SU-DHL-6 (cell line): ENCODE results near the gene SNIP1.
A peak's percentile ranks its signal among the peaks of the same experiment; 100 is the strongest.

ENCODE experiments used
- H2AFZ ChIP-seq: fragments of 200-600 bp; sonication (generic); 2 replicates; pipeline ENCODE4 v1.6.1; 2014; ENCODE audit warnings: low read depth, mild to moderate bottlenecking, moderate library complexity, mixed read lengths, antibody characterized with exemption, low read length; ENCODE audit not compliant: severe bottlenecking
- H3F3A ChIP-seq: fragments of 200-600 bp; shearing (Covaris generic); 2 replicates; pipeline ENCODE4 v1.6.0; 2016; ENCODE audit warnings: antibody characterized with exemption, mild to moderate bottlenecking; ENCODE audit not compliant: insufficient read depth
- H3K27ac ChIP-seq: fragments of 200-600 bp; sonication (generic); 2 replicates; pipeline ENCODE4 v1.5.1; 2016; ENCODE audit warnings: low read depth, mild to moderate bottlenecking, low read length, moderate library complexity, mixed read lengths
- H3K27me3 ChIP-seq: fragments of 200-600 bp; sonication (generic), shearing (Covaris generic); 2 replicates; pipeline ENCODE4 v1.6.0; 2014; ENCODE audit warnings: mild to moderate bottlenecking, low read length
- H3K36me3 ChIP-seq: fragments of 200-600 bp; sonication (generic); 2 replicates; pipeline ENCODE4 v1.6.1; 2014; ENCODE audit warnings: mild to moderate bottlenecking, low read length, mixed read lengths
- H3K4me2 ChIP-seq: fragments of 300-600, 200-600 bp; shearing (Covaris generic), sonication (generic); 2 replicates; pipeline ENCODE4 v1.6.0; 2014; ENCODE audit warnings: low read length, low read depth, mild to moderate bottlenecking; ENCODE audit not compliant: poor library complexity, severe bottlenecking
- H3K4me3 ChIP-seq: fragments of 200-600 bp; sonication (generic); 2 replicates; pipeline ENCODE4 v1.5.1; 2014; ENCODE audit warnings: antibody characterized with exemption, low read length, mild to moderate bottlenecking, mixed read lengths; ENCODE audit not compliant: insufficient read depth, poor library complexity, severe bottlenecking
- H3K79me2 ChIP-seq: fragments of 200-600 bp; sonication (generic); 2 replicates; pipeline ENCODE4 v1.6.1; 2014; ENCODE audit warnings: mild to moderate bottlenecking, low read length, moderate library complexity; ENCODE audit not compliant: insufficient read depth
- H3K9ac ChIP-seq: fragments of 200-600 bp; sonication (generic); 2 replicates; pipeline ENCODE4 v1.7.0; 2014; ENCODE audit warnings: mild to moderate bottlenecking, low read length
- H3K9me2 ChIP-seq: fragments of 200-600 bp; sonication (generic); replicated peaks from 2 replicates; pipeline ENCODE4 v1.6.1; 2014; ENCODE audit warnings: low read length; ENCODE audit not compliant: insufficient read depth
- H3K9me3 ChIP-seq: fragments of 200-600 bp; sonication (generic); 2 replicates; pipeline ENCODE4 v1.6.1; 2014; ENCODE audit warnings: low read length, mixed read lengths; ENCODE audit not compliant: insufficient read depth
- H4K20me1 ChIP-seq: fragments of 200-600 bp; sonication (generic); 2 replicates; pipeline ENCODE4 v1.6.1; 2014; ENCODE audit warnings: low read depth, mild to moderate bottlenecking, antibody characterized with exemption, low read length, moderate library complexity, mixed read lengths
- EZH2phosphoT487 ChIP-seq: fragments of 200-600 bp; sonication (generic), shearing (Covaris generic); conservative IDR thresholded peaks from 2 replicates; pipeline ENCODE4 v1.6.1; 2018; ENCODE audit warnings: mild to moderate bottlenecking, antibody characterized with exemption, low read length, moderate library complexity, mixed read lengths
- TF ChIP-seq, protein P1 (sequence below): fragments of 200-600 bp; sonication (generic); IDR thresholded peaks from one replicate; pipeline ENCODE4 v1.5.1; 2017; ENCODE audit warnings: antibody characterized with exemption, mild to moderate bottlenecking, low read length, moderate library complexity; ENCODE audit not compliant: insufficient read depth, poor library complexity, severe bottlenecking

Gene SNIP1

DNA sequence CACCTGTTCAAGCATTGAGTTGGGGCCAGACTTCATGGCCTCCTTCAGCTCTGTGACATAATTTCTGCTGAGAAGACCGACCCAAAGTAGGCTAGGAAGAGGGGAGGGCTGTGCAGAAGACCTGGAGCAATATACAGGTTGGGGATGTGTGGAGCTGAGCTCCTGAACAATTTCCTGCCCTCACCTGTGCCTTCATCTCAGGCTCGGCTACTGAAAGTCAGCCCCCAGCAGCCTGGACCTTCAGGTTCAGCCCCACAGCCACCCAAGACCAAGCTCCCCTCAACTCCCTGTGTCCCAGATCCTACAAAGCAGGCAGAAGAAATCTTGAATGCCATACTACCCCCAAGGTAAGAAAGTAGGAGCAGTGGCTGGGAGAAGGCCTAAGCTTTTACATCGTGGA, 3.3 kb upstream of the SNIP1 start:
- H3K79me2 ChIP-seq = peaks cover 16% of the 10 kb centered on the region
- H3K9me3 ChIP-seq = peaks cover 7% of the 10 kb centered on the region; the same call in 1 of the 2 replicates
- H3K9me2 ChIP-seq = no peaks in the 10 kb centered on the region
- H3K36me3 ChIP-seq = no peaks in the 10 kb centered on the region; the same call in 1 of the 2 replicates
- TF ChIP-seq, protein P1, sequence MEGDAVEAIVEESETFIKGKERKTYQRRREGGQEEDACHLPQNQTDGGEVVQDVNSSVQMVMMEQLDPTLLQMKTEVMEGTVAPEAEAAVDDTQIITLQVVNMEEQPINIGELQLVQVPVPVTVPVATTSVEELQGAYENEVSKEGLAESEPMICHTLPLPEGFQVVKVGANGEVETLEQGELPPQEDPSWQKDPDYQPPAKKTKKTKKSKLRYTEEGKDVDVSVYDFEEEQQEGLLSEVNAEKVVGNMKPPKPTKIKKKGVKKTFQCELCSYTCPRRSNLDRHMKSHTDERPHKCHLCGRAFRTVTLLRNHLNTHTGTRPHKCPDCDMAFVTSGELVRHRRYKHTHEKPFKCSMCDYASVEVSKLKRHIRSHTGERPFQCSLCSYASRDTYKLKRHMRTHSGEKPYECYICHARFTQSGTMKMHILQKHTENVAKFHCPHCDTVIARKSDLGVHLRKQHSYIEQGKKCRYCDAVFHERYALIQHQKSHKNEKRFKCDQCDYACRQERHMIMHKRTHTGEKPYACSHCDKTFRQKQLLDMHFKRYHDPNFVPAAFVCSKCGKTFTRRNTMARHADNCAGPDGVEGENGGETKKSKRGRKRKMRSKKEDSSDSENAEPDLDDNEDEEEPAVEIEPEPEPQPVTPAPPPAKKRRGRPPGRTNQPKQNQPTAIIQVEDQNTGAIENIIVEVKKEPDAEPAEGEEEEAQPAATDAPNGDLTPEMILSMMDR = no peak
- TF ChIP-seq EZH2phosphoT487 = no peak
- H3K9ac ChIP-seq = no peak overlapping the region
- H3K4me2 ChIP-seq = no peak overlapping the region
- H2AFZ ChIP-seq = no peak overlapping the region
- no peaks in the 10 kb centered on the region for H3K27me3 ChIP-seq
- H3K27ac ChIP-seq = no peak overlapping the region
- H3F3A ChIP-seq = no peaks in the 10 kb centered on the region
- H4K20me1 ChIP-seq = no peaks in the 10 kb centered on the region
- no peak overlapping the region for H3K4me3 ChIP-seq

DNA sequence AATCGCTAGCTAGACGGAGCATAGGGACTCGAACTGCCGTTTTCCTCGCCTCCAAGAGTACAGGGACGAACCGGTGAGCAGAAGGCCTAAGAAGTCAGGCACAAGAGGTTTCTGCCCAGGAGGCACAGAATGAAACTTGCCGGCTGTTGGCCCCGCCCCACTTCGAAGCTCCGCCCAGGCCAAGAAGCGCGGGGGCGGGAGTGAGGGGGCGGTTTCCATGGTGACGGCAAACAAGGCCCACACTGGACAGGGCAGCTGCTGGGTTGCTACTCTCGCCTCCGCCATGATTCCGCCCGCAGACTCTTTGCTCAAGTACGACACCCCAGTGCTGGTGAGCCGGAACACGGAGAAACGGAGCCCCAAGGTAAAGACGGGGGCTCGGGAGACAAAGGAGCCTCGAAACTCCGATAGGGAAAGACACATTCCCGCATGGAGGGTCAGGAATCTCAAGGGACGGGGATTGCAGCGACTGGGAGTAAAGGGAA, 2.7 kb upstream of the SNIP1 start, which contains the start of gene DNALI1:
Gene DNALI1, plus strand, starts transcription at position 229 of the 485 bp plus-strand sequence. Its CDS starts 55 bp downstream, at position 284.
- no peak within 1 kb of the TSS for H2AFZ ChIP-seq
- H3F3A ChIP-seq = no peaks in the 10 kb centered on the region
- peaks cover 7% of the 10 kb centered on the region; the same call in 1 of the 2 replicates for H3K9me3 ChIP-seq
- no peak for TF ChIP-seq EZH2phosphoT487
- TF ChIP-seq, protein P1 = no peak
- H3K4me2 ChIP-seq = no peak within 1 kb of the TSS
- peaks cover 23% of the 10 kb centered on the region for H3K79me2 ChIP-seq
- no peaks in the 10 kb centered on the region; the same call in 1 of the 2 replicates for H3K36me3 ChIP-seq
- no peak within 1 kb of the TSS for H3K27ac ChIP-seq
- no peak within 1 kb of the TSS for H3K4me3 ChIP-seq
- no peak within 1 kb of the TSS for H3K9ac ChIP-seq
- no peaks in the 10 kb centered on the region for H3K27me3 ChIP-seq
- H4K20me1 ChIP-seq = no peaks in the 10 kb centered on the region
- H3K9me2 ChIP-seq = no peaks in the 10 kb centered on the region

DNA sequence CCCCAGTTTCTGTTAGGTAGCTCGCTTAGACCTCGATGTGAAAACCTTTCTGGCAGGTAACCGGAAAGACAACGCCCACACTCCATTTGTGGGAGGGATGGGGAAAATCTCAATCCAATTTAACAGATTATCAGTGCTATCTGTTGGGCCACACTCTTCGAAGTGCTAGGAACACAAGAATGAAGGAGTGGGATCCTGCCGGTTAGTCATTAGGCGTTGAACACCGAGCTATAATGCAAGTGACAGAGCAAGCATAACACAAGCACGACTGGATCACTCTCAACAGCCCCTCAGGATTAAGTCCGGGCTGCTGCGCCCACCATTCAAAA, 531 bp downstream of the SNIP1 start:
- H3K27ac ChIP-seq = no peak overlapping the region

More for the DNA sequence above, 531 bp downstream of the SNIP1 start:
- Histone ChIP-seq H3K4me2 (peak overlapping the region; percentile 95), H3K27me3 (no peaks in the 10 kb centered on the region), H3K9me2 (no peaks in the 10 kb centered on the region), H2AFZ (peak overlapping the region; percentile 38), H3K9me3 (peaks cover 7% of the 10 kb centered on the region; the same call in 1 of the 2 replicates), H3F3A (no peaks in the 10 kb centered on the region), H3K4me3 (peak overlapping the region; percentile 73), H3K9ac (peak overlapping the region; percentile 73), H4K20me1 (0 out of 2 replicates have a peak, but pooled peaks cover 5% of the 10 kb centered on the region), H3K79me2 (peaks cover 42% of the 10 kb centered on the region), H3K36me3 (peaks cover 11% of the 10 kb centered on the region)
- TF ChIP-seq EZH2phosphoT487 = no peak
- TF ChIP-seq, protein P1 = no peak
